Fibroblast of gingiva (primary cell): ENCODE results near the gene FYB2.
"Not testable (repeated sequence)": the region's sequence is repeated elsewhere in the genome, so short reads cannot be mapped to it uniquely, and the experiment has no call there.

Experiments used
- DNase-seq: peaks from one replicate; pipeline ENCODE4 v3.0.0-alpha.2; 2011; ENCODE audit warnings: low read depth

Gene FYB2

DNA sequence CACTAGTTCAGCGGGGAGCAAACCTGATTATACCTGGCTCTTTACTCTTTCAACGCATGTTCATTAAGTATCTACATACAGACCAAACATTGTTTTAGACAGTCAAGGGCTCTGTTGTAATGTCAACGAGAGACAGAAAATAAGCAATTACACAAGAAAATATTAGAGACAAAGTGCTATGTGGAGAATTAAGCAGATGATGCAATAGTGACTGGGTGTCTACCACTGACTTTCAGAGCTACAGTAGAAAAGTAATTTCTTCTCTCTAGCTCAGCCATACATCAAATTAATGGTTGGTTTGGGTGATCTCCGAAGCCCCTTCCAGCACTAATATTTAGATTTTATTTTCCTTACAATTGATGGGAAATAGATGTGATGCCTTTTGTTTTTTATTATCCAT, 23.3 kb downstream of the FYB2 start:
- no peak for DNase-seq

DNA sequence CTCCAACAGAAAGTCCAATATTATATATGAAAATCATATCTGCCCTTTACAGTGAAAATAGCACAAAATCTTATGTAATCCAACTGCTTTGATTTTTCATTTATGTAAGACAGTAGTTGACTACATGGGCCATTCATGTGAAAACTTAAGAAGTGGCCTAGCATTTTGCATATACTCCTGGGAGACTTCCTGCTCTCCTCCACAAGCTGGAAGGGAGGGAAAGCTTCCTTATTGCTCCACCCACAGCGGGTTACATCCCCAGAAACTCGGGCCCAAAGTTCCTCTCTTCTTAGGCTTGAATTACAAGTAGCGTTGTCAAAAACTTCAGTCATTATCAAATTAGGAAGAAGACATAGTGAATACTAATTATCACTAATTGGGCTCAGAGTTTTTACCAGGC, 29.2 kb downstream of the FYB2 start:
- DNase-seq = no peak

DNA sequence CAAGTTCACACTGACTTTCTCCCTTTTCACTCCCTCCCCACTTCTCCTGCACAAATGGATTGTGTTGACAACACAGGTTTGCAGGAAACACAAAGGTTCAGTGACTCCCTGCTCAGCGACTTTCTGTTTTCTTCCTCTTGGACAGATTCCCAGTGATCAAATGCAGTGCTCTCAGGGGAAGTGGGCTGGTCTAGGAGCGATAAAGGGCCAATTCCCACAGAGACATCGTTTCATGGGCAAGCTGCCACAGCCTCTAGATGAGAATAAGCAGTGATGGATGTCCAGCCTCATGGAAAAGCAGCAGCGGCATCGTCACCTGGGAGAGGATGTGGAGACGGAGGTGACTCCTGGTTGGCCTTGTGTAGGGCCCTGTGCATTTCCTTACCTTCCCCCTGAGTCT, 30.6 kb downstream of the FYB2 start:
- DNase-seq = no peak

DNA sequence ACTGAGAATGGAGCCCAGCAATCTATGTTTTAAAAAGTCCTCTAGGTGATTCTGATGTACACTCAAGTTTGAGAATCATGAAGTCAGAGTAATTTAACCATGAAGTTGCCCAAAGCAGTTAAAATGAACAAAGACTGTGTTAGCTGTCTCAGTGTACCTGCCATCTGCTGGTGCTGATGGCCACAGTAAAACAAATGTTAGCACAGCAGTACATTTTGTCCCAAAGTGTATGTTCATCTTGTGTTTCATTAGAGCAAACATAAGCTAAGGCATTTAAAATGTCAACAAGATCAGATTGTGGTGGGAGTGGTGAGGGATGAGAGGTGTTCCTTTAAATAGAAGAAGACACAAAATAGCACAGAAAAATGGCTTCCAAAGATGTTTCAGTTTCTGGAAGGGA, 31.1 kb downstream of the FYB2 start:
- no peak for DNase-seq

DNA sequence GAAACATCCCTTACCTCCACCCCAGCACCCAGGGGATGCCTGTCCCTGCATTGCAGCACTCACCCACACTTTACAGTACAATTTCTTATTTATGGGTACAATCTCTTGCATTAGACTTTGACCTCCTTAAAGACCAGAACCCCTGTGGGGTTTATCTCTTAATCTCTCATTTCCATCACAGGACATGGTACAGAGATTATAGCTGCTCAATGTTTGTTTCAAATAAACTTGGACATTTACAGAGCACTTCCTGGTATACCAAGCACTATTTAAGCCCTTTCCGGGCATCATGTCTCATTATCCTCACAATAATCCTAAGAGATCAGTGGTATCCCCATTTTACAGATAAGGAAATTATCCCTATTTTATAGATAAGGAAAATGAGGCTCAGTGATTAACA, 31.9 kb downstream of the FYB2 start:
- no peak for DNase-seq

DNA sequence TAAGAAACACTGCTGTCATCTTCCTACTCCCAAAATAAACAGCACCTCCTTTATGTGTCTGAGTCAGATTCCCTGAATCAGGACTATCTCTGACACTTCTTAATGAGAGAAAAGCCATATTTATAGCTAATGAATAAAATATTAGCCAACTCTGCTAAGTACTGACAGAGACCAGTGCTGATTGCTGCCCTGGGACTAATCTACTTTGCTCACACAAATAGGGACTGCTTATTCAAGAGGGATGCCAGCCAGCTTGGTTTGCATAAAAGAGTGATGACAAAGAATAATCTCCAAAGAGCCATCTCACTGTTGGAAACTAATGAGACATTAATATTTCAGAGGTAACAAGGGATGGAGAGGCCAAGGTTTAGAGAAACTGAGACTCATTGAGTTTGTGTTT, 36.4 kb downstream of the FYB2 start:
- DNase-seq = no peak

DNA sequence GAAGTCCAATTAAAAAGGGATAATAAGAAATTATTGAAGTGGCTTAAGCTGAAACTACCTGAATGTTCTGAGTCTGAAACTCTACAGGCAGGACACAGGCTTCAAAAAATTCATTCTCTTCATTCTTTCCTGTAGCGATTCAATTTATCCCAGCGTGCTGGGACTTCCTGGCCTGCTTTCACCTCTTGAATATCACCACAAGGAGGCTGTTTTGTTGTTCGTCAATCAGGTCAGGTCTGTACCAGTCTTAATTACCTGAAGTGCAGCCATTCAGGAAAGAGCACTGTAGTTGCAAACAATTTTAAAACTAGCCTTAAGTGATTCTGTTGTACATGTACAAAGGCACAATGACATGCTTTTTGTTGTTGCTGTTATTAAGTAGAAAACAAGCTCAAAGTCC, 38.4 kb downstream of the FYB2 start:
- DNase-seq = no peak

DNA sequence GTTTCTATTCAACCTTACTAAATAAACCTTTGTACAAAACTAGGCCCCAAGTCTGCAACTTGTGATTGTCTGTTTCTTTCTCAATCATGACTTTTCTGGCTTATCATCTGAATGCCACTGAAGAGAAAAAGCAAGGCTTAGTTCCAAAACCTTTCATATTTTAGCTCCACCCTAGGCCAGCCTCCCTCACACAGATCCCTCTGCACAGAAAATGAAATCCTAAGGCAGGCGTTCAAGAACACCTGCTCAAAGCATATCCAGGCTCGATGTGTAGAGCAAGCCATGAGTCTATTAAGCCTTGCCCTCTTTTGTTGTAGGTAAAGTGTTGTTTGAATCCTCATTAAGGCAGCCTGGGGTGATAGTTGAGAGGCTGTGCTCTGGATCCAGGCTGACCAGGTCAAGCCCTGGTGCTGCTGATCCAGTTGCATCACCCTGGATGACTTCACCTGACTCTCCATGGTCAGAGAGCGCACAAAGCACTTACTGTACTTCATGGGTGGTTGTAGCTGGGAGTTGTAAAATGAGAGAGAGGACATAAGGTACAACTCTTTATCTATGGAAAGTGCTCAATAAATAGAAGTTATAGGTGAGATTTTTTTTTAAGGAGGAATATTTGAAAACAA, 39.0 kb downstream of the FYB2 start:
- no peak for DNase-seq

DNA sequence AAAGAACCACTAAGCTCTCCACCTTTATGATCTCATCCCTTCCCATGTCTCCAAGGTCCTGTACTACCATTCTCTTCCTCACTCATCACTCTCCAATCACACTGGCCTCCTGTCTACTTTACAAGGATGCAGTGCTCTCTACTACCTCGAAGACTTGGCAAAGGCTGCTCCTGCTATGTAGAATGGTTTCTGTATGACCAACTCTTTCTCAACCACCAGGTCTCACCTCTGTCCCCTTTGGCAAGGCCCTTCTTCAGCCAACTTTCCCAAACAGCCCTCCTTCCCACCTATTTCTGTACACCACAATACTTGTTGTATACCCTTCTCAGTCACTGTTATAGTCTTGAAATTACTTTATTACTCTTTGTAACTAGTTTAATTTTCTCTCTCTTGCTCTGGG, 41.2 kb downstream of the FYB2 start:
- DNase-seq = no peak

DNA sequence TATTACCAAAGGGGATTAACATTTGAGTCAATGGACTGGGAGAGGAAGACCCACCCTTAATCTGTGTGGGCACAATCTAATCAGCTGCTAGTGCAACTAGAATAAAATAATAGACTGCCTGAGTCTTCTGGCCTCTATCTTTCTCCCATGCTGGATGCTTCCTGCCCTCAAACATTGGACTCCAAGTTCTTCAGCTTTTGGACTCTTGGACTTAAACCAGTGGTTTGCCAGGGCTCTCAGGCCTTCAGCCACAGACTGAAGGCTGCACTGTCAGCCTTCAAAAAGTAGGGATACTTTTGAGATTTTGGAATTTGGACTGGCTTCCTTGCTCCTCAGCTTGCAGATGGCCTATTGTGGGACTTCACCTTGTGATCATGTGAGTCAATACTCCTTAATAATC, 44.5 kb downstream of the FYB2 start:
- DNase-seq = not testable (repeated sequence)

DNA sequence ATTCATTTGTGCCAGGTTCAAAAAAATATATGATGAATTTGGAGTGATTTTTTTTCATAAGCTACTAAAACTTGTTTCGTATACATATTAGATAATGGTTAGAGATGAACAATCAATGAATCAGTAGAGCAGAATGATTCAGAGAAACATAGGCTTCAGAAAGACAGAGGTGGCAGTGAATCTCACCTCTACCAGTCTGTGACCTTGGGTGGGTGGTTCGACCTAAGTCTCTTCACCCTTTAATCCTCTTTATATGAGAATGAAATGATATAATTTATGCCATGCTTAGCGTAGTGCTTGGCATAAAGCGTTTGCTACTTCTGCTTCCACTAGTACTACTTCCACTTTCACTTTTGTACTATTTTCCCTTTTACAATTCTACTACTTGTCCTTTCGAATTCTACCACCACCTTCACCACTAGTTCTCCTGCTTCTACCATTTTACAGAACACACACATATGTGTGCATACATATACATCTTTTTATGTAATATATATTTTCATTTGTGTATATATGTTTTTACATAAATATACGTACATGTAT, 45.1 kb downstream of the FYB2 start:
- DNase-seq = no peak

DNA sequence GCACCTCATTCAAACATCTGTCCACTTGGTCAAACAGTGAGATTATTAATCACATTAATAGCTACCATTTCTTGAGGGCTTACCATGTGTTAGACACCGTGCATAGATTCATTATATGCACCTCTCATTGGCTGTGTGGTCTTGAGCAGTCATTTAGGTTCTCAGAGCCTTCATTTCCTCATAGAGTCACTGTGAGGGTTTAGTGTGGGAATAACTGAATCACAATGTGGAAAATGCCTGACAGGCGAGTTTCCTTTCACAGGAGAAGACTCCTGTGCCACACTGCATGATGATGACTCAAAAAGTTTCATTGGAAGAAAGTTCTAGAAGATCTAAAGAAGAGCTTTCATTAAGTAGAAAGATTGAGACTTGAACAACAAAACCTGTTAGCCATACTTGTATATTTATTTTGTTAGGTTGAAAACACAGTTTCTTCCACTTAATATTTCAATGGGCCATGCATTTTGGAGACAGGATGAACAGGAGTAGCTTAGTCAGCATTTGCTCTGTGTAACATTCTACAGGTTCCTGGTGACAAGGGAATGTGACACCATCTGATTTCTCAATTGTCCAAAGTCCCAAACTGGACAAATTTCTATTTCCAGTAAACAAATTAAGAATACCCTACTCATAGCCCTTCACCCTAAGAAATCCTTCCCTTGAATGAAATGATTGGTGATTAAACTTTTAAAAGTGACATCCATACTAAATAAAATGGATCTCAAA, 45.7 kb downstream of the FYB2 start:
- DNase-seq = no peak

DNA sequence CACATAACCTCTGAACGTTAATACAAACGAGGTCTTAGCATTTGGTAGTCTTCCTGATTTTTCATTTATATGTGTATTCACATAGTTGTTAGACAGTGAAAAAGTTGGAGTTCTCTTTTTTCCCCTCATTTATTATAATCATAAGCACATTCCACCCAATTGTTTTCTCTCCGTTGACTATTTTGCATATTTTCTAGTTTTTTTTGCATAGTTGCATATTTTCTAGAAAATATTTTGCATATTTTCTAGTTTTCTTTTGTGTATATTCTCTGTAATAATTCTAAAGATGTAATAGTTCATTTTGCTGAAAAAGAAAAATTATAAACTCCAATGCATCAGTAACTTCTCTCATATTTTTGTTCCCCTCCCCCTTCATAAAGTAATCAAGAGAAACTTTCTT, 47.5 kb downstream of the FYB2 start:
- no peak for DNase-seq

DNA sequence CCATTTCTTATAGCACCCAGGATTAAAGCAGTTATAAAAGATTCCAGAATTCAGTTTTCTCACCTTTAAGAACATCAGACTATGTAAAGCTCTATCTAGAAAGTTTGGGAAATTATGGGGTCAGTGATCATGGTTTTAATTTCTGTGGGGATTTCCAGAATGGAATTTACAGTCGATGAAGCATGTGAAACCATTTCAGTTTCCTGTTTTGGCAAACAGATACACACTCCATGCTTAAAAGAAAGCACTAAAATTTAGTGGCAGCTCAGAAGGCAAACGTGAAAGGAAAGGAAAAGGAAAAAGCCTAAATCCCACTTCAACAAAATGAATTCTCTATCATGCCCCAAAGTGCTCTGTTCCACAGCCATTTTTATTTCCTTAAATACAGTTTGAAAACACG, 60.4 kb downstream of the FYB2 start:
- DNase-seq = no peak

DNA sequence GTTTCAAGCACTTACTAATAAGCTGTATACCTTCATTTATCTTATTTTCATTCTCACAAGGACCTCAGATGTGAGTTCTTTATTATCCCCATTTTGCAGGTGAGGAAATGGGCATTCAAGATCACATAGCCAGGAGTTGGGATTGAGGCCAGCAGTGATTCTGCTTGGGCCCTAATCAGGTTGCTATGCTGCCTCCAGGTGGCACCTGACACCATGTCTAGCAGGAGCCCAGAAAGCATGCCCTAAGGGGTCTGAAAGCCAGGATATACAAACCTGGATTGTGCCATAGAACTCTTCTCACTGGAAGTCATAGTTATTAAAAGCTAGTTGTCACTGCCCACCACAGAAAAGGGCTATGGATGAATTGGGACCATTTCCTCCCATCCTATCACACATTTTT, 61.1 kb downstream of the FYB2 start:
- DNase-seq = no peak

DNA sequence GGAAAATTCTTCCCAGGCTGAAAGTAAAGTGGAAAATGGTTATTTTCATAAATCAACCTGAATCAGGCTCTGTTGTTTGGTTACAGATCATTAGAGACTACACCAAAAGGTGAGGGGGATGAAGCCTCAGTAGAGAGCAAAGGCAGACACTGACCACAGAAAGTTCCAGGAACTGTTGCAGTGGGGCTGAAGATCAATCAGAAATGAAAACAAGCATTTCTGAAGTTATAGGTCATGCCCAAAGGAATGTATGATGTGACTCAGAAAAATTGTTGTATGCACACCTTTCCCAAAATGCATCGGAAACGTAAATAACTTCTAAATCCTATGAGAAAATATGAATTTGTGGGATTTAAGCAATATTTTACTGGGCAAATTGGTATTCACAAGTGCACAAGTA, 63.3 kb downstream of the FYB2 start:
- DNase-seq = no peak

DNA sequence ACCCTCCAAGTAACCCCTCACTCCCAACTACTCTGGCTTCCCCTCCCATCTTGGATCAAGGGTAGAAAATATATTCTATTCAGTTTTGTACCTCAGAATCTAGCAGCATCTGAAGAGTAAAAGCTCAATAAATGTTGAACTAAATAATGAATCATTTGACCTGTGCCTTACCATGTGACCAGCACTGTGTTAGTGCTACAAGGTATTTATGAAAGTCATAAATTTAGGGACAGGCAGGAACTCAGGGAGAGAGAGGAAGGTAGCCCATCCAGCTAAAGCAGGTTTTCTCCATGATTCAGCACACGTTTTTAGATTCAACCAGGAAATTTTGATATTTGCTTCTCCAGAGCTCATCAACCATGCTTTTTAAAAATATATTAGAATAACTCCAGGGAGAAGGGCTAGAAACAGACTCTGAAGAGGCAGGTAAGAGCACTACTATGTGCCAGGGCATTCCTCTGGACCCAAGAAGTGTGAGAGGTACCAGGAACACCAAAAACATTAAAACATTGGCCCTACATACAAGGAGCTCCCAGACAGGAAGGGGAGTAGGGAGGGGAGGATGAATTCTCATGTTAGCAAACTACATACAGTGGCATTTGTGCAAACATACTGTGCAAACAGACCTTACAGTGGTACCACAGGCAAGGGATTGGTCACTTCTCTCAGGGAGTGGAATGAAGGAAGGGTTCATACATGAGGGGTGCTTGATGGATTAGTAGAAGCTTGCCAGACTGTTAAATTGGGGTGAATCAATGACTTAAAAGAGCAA, 64.3 kb downstream of the FYB2 start:
- DNase-seq = no peak

DNA sequence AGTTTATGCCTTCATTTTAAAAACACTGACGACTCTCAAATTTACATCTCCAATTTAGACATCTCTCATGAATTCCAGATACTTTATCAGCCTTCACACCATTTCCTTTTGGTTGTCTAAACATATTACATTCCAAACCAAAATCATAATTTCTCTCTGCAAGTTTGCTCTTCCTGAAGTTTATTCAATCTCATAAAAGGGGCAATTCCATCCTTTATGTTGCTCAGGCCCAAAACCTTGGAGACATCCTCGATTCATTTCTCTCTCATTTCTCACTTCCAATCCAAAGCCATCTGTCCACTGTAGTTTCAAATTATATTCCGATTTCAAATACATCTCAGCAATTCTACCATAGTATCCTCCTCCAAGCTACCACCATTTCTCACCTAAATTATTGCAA, 74.0 kb downstream of the FYB2 start:
- DNase-seq = no peak

DNA sequence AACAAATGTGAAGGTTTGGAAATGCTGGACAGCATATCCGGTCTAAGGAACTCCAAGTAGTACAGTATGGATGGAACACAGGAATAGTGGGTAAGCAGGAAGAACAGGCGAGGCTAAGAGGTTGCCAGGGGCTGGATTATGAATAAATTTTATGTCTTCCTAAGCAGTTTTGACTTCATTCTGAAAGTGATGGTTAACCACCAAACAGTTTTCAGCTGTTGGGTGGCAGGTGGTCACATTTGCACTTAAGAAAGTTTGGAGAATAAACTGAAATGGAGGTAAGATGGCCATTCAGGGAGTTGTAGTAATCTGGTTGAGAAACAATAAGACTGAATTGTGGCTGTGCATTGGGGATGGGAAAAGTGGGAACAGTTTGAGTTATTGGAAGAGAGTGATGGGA, 90.2 kb downstream of the FYB2 start:
- no peak for DNase-seq

DNA sequence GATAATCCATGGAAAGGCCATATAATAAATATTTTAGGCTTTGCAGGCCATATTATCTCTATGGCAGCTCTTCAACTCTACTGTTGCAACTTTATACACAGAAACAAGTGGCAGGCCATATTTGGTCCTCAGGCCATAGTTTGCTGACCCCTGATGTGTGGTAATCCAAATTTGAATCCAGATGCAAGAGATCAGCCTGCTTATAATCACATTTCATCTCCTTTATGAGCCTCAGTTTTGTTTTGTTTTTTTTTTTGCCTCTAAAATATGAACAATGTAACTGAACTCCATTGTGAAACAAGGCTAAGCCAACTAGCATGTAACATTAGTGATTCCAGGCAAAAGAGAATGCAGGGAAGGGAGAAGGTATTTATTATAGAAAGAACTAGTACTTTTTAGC, 92.5 kb downstream of the FYB2 start:
- peak; percentile 9 for DNase-seq

DNA sequence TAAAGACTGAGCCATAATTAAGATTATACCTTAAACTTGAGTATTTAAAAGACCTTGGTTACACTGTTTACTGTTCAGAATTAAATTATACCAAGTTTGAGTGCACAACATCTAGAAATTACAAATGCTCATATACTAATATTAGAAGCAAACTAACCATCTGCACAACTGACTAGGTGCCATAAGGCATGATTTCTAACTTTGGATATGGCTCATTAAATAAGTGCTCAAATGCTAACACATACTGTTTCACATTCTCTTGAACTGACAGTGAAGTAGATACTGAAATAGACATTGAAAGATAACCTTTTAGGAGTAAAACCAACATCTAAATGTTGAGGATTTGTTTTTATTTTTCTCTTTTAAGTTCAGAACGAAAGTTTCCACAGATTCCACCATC, 100.0 kb downstream of the FYB2 start:
- no peak for DNase-seq

DNA sequence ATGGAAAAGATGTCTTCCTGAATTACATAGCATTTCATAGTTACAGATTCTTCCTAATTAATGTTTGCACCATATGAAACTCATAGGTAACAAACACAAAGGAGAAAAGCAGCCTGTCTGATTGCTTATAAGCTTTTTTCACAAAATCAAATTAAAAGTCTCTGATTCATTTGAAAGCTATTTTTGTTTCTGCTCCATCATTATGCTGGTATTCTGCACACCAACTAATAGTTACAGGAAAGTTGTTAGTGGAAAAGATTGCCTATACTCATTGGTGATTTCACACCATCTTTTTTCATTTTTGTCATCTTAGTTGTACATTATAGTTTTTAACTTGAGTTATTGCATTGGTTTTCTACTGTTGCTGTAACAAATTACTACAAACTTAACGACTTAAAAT, 104.0 kb downstream of the FYB2 start:
- peak; percentile 1 for DNase-seq

DNA sequence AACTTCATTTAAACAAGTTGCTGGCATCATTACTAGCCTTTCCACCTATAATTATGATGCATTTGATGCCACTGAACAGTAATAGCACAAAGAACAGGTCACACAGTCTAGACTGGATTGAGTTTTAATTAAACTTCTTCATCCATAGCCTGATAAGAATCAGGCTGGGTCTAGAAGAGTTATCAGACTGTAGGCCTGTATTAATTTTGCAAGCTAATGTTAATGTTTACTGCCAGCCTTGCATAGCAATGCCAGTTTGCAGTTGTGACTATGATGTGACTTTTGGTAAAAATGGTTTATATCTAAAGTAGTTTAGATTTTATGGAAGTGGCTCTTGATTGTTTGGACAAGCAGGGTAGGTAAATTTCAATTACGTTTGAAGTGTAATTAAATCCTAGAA, 106.1 kb downstream of the FYB2 start:
- DNase-seq = no peak
